Stimulated activated memory B cell treated with anti-CD40 and anti-IgM and Interleukin-4, amounts not matched to agents 10 μg/mL and 1 μg/mL and 100 μg/mL, for 72 hours (primary cell): ENCODE results near the gene ITGAX.

ENCODE experiments used
- ATAC-seq: fragments of 150-1000 bp; cut with Tn5 transposase; 2 replicates; pipeline ENCODE4 v1.10.0; 2021
- H3K27ac Mint-ChIP-seq: one replicate; pipeline ENCODE4 v1.8.0; 2022; ENCODE audit warnings: mild to moderate bottlenecking, mixed read lengths
- H3K27me3 Mint-ChIP-seq: one replicate; pipeline ENCODE4 v1.8.0; 2022; ENCODE audit warnings: mixed read lengths
- H3K36me3 Mint-ChIP-seq: one replicate; pipeline ENCODE4 v1.8.0; 2022; ENCODE audit warnings: mixed read lengths
- H3K4me1 Mint-ChIP-seq: one replicate; pipeline ENCODE4 v1.8.0; 2022; ENCODE audit warnings: mixed read lengths
- H3K4me3 Mint-ChIP-seq: one replicate; pipeline ENCODE4 v1.8.0; 2022; ENCODE audit warnings: mild to moderate bottlenecking, moderate library complexity, mixed read lengths
- H3K9me3 Mint-ChIP-seq: one replicate; pipeline ENCODE4 v1.8.0; 2022; ENCODE audit warnings: mixed read lengths

The ITGAX gene

DNA sequence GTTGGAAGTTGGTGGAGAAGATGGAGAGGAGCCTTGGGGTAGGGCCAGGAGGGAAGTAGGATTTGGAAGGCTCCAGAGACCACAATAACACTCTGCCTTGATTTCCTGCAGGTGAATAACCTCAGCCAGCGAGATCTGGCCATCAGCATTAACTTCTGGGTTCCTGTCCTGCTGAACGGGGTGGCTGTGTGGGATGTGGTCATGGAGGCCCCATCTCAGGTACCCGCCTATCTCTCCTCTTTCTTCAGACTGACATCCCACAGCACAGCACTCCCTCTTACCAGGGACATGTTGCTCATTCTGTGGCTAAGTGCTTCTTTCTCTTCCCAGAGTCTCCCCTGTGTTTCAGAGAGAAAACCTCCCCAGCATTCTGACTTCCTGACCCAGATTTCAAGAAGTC is 68.3 kb downstream of the ITGAX start:
- H3K27ac Mint-ChIP-seq: no peak overlapping the region
- H3K36me3 Mint-ChIP-seq: no peaks in the 10 kb centered on the region
- peaks cover 4% of the 10 kb centered on the region for H3K4me1 Mint-ChIP-seq
- no peaks in the 10 kb centered on the region for H3K9me3 Mint-ChIP-seq
- no peak overlapping the region for H3K4me3 Mint-ChIP-seq
- ATAC-seq: no peak
- peaks cover 42% of the 10 kb centered on the region for H3K27me3 Mint-ChIP-seq

DNA sequence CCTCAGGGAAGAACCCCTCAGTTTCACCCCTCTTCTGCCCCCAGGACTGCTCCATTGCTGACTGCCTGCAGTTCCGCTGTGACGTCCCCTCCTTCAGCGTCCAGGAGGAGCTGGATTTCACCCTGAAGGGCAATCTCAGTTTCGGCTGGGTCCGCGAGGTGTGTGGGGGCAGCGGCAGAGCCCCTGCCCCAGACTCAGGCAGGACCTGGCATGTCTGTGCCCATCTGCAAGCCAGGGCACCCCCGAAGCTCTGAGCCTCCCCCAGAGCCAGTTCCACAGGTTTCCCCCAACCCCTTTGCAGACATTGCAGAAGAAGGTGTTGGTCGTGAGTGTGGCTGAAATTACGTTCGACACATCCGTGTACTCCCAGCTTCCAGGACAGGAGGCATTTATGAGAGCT is 68.8 kb downstream of the ITGAX start:
- peaks cover 38% of the 10 kb centered on the region for H3K27me3 Mint-ChIP-seq
- peaks cover 4% of the 10 kb centered on the region for H3K4me1 Mint-ChIP-seq
- ATAC-seq: no peak
- H3K27ac Mint-ChIP-seq: no peak overlapping the region
- H3K4me3 Mint-ChIP-seq: no peak overlapping the region
- H3K9me3 Mint-ChIP-seq: no peaks in the 10 kb centered on the region
- no peaks in the 10 kb centered on the region for H3K36me3 Mint-ChIP-seq

DNA sequence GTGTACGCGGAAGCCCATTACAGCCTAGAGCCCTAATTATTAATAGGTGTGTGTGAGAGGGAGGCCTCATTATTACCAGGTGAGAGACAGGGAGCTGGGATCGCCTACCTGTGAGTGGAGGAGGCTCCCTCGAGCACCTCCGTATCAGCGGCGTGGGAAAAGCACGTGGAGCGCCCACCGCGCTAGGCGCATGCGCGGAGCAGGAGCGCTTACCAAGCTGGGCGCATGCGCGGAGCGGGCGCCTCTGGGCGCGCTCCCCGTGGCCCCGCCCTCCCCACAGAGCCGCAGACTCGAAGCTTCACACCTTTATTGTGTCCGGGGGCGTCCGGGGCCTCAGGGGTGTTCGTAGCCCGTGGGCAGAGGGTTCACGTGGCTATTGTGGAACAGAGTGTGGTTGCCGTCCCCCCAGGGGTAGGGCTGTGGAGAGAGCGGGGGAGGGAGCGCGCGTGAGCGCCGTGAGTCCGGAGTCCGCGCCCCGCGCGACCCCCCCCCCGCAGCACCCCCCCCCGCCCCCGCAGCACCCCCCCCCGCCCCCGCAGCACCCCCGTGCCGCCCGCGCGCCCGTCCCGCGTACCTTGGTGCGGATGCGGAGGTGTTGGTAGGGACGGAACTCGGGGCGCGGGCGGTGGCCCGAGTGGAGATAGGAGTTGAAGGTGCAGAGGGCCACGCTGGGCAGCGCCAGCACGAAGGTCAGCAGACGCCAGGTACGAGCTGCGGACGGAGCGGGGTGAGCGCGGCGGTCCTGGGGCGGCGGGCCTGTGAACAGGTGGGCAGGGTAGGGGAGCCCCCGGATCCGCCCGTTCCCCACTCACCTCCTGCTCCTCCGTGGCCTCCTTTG is 72.7 kb downstream of the ITGAX start:
- H3K36me3 Mint-ChIP-seq: no peaks in the 10 kb centered on the region
- H3K27ac Mint-ChIP-seq: no peak overlapping the region
- ATAC-seq: peak; percentile 53
- peaks cover 38% of the 10 kb centered on the region for H3K27me3 Mint-ChIP-seq
- no peaks in the 10 kb centered on the region for H3K9me3 Mint-ChIP-seq
- peaks cover 6% of the 10 kb centered on the region for H3K4me1 Mint-ChIP-seq
- H3K4me3 Mint-ChIP-seq: peak overlapping the region; percentile 53

DNA sequence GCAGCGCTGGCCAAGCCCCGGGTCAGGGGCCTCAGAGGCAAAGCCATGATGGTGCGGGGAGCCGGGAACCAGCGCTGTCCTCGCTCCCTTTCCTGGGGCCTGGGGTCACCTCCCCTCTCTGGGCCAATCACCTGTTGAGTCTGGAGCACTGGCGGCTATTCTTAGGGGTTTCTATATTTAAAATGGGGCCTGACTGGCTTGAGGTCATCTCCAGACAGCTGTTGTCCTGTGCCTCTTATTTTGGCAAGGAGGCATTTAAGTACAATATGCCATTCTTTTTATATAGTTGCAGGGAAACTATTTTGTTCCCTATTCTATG is 73.3 kb downstream of the ITGAX start, which contains the start of gene COX6A2:
COX6A2 (minus strand) TSS at position 82 of the 319 bp plus-strand sequence; CDS start at position 47, 35 bp downstream.
- peak within 1 kb of the TSS; percentile 53 for H3K4me3 Mint-ChIP-seq
- no peaks in the 10 kb centered on the region for H3K9me3 Mint-ChIP-seq
- ATAC-seq: no peak
- H3K4me1 Mint-ChIP-seq: peaks cover 6% of the 10 kb centered on the region
- H3K27ac Mint-ChIP-seq: no peak within 1 kb of the TSS
- H3K27me3 Mint-ChIP-seq: peaks cover 35% of the 10 kb centered on the region
- no peaks in the 10 kb centered on the region for H3K36me3 Mint-ChIP-seq

DNA sequence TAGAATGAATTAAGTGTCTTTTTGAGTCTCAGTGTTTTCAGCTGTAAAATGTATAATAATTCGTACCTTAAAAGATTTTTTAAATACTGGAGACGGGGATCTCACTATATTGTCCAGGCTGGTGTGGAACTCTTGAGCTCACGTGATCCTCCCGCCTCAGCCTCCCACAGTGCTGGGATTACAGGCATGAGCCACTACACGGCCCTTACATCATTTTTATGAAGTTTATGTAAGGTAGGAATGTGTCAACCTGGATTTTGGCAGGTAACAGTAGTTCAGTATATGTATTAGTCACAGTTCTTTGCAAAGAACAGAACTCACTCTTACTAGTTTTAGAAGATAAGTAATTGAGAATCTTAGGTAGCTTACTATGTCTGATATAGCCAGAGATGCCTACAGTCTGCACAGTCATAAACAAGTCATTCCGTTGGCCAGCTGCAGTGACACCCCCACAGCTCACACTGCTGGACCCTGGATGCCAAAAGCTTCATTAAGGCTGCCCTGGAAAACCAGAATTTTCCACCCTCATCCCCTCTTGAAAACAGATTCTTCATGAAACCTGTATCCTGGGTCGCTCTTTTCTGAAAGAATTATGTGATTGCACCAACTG is 73.8 kb downstream of the ITGAX start:
- H3K27me3 Mint-ChIP-seq: peaks cover 30% of the 10 kb centered on the region
- no peak for ATAC-seq
- no peak overlapping the region for H3K4me3 Mint-ChIP-seq
- H3K27ac Mint-ChIP-seq: no peak overlapping the region
- no peaks in the 10 kb centered on the region for H3K9me3 Mint-ChIP-seq
- no peaks in the 10 kb centered on the region for H3K36me3 Mint-ChIP-seq
- H3K4me1 Mint-ChIP-seq: peaks cover 6% of the 10 kb centered on the region

DNA sequence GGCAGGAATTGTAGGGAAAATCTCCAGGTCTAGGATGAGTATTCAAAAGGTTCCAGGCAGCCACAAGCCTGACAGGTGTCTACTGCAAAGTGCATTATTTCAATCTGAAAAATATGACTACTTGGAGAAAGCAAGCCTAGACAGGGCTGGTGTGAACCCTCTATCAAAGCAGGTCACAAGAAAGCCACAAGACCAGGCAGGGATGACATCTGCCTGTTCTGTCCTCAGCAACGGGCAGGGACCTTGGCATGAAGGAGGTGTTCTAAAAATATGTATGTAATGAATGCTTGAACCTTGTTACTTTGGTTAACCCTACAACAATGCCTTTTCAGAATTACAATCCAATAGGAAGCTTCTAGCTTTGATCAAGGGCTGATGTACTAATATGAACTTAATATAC is 74.3 kb downstream of the ITGAX start:
- Mint-ChIP-seq H3K4me3 (no peak overlapping the region), H3K9me3 (no peaks in the 10 kb centered on the region), H3K4me1 (peaks cover 6% of the 10 kb centered on the region), H3K27ac (no peak overlapping the region), H3K36me3 (no peaks in the 10 kb centered on the region), H3K27me3 (peaks cover 24% of the 10 kb centered on the region)
- ATAC-seq: no peak

DNA sequence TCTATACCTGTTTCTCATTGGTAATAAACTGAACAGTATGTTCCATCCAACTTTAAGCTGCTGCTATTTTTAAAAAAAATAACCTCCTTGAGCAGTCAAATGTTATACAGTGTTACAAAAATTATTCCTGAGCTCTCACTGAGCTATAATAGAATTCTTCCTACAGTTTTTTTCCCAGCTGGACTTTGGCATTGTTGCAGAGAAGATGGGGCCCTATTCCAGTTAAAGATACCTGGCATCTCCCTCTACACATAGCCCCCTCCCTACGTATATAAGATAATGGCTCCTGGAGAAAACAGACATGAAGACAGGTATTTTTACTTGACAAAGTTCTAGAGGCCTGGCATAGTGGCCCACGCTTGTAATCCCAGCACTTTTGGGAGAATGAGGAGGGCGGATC is 74.8 kb downstream of the ITGAX start:
- Mint-ChIP-seq H3K27me3 (peaks cover 19% of the 10 kb centered on the region), H3K9me3 (no peaks in the 10 kb centered on the region), H3K27ac (no peak overlapping the region), H3K4me3 (no peak overlapping the region), H3K36me3 (no peaks in the 10 kb centered on the region), H3K4me1 (peaks cover 6% of the 10 kb centered on the region)
- no peak for ATAC-seq

DNA sequence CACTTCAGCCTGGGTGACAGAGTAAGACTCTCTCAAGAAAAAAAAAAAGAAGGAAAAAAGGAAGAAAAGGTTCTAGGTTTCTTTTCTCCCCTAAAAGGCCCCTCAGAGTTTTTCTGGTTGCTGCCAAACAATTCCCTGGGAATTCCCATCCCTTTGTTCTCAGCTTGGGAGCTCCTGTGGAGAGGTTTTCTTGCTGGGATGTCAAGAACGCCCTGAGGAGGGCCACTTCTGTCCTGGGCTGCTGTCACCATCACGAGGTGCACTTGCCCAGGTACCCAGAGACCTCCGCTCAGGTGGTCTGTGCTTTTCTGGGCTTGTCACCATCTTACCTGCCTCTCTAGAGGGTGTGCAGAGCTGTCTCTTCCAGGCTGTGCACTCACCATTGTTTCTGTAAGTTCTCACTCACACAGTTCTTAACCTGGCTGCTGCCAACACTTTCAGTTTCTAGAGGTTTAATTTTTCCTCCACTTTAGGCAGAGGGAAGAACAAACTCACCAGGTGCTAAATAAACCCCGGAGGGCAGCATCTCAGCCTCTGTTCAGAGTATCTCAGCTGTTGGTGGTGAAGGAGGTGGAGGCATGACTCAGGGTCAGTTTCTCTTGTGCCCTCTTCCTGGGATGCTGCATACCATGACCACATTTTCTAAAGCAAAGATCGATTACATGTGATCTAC is 75.5 kb downstream of the ITGAX start:
- Mint-ChIP-seq H3K4me3 (no peak overlapping the region), H3K36me3 (no peaks in the 10 kb centered on the region), H3K27me3 (peaks cover 12% of the 10 kb centered on the region), H3K9me3 (no peaks in the 10 kb centered on the region), H3K4me1 (peaks cover 6% of the 10 kb centered on the region), H3K27ac (no peak overlapping the region)
- no peak for ATAC-seq
